HuH-7 (cell line): ENCODE results near the gene CMBL.
"Not testable (repeated sequence)": the region's sequence is repeated elsewhere in the genome, so short reads cannot be mapped to it uniquely, and the experiment has no call there.

Experiments used
- DNase-seq: peaks from one replicate; pipeline ENCODE4 v3.0.0; 2011; ENCODE audit warnings: low spot score

Gene CMBL

GRCh38 chr5:10285362-10285761, 22.3 kb downstream of the CMBL start:
- not testable (repeated sequence) for DNase-seq

GRCh38 chr5:10283927-10284635, 23.6 kb downstream of the CMBL start:
- DNase-seq, result peak; percentile 66

DNA sequence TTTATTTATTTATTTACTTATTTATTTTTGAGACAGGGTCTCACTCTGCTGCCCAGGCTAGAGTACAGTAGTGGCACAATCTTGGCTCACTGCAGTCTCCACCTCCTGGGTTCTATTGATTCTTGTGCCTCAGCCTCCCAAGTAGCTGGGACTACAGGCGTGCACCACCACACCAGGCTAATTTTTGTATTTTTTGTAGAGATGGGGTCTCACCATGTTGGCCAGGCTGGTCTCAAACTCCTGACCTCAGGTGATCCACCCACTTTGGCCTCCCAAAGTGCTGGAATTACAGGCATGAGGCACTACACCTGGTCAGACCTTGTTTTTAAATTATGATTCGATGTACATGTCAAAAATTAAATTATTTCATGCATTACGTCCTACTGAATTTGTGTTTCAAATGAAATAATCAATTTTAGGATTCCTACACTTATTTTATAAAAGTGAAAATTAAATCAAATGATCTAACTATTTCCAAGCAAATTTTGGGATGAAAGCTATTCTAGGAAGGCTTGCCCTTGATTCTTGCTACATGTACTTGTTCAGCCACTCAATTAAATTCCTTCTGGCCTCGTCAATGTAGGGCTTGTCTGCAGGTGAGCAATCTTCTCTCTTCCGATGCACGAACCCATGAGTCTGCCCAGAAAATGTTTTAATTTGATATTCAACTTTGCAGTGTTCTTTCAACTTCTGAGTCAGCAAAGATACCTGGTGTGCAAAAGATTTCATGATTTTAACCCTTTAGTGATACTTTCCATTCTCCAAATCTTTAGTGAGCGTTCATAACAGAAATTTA, 27.6 kb downstream of the CMBL start:
- DNase-seq, result no peak

- DNase-seq, result no peak
Observed at GRCh38 chr5:10279328-10279727, 28.4 kb downstream of the CMBL start.

- no peak for DNase-seq
Observed at GRCh38 chr5:10278658-10279279, 28.9 kb downstream of the CMBL start.

GRCh38 chr5:10277773-10278630, 29.7 kb downstream of the CMBL start:
- no peak for DNase-seq

GRCh38 chr5:10276691-10277090, 31.0 kb downstream of the CMBL start:
- no peak for DNase-seq

GRCh38 chr5:10275991-10276390, 31.7 kb downstream of the CMBL start:
- no peak for DNase-seq

DNA sequence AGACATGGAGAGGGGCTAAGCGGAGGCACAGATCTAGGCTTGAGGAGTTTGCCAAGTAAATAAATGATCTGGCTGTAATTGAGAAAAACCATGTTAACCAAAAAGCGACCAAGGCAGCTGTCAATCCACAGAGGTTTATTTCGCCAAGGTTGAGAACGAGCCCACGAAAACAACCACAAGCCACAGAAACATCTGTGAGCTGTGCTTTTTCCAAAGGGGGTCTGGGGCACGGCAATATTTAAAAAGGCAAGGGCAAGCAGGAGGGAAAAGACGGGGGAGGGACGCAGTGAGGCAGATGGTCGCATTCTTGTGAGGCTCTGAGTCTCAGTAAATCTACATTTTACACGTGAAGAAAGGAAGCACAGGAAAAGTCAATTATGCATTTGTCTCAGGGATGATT, 32.2 kb downstream of the CMBL start:
- no peak for DNase-seq

GRCh38 chr5:10272875-10273209, 34.9 kb downstream of the CMBL start:
- not testable (repeated sequence) for DNase-seq

DNA sequence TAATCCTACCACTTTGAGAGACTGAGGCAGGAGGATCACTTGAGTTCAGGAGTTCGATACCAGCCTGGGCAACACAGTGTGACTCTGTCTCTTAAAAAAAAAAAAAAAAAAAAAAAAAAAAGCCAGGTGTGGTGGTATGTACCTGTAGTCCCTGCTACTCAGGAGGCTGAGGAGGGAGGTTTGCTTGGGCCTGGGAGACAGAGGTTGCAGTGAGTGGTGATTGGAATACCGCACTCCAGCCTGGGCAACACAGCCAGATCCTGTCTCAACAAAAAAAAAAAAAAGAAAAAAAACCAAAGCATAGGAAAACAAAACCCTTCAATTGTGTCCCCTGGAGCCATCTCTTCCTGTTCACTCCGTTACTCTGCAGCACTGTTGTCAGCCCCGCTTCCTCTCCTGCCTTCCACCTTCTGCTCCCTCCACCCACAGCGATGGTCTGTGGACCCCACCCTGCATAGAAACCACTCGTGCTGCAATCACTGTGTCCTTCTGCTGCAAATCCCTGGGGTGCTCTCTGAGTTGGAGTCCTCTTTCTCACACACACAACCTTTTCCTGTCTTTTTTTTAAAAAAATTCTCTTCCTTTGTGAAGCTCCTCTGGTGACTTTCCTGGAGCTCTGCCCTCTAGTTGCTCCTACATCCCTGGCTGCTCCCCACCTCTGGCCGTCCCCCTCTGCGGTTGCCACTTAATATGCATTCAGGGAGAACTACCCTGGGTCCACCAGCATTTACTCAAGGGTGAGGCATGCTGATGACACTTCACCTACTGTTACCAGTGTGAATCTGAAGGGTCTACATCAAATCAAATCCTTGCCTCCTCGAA, 35.4 kb downstream of the CMBL start:
- DNase-seq, result no peak

DNA sequence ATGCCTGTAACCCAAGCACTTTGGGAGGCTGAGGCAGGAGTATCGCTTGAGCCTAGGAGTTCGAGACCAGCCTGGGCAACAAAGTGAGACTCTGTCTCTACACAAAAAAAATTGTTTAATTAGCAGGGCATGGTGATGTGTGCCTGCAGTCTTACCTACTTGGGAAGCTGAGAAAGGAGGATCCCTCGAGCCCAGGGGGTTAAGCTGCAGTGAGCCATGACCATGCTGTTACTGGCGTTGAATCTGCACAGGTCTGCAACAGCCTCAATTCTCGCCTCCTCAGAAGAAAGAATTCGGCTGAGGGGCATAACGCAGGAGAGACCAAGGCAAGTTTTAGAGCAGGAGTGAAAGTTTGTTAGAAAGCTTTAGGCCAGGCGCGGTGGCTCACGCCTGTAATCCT, 39.6 kb downstream of the CMBL start:
- DNase-seq, result no peak

DNA sequence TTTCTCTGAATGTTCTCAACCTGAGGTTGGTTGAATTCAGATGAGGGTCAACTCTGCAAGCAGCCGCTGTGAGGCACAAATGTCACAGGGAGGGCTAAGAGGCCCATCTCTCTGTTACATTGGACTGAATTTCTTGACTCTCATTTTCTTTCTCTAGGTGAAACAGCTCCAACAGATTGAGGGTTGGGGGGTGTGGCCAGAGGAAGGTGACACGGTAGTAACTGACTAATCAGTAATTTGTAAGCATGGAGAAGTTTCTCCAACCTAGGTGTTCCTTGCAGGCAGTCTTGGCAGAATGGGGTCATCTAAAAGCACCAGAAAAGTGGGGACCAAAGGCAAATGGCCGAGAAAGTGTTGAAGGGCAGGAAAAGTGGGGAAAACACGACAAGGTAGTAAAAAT, 40.9 kb downstream of the CMBL start:
- DNase-seq, result no peak

DNA sequence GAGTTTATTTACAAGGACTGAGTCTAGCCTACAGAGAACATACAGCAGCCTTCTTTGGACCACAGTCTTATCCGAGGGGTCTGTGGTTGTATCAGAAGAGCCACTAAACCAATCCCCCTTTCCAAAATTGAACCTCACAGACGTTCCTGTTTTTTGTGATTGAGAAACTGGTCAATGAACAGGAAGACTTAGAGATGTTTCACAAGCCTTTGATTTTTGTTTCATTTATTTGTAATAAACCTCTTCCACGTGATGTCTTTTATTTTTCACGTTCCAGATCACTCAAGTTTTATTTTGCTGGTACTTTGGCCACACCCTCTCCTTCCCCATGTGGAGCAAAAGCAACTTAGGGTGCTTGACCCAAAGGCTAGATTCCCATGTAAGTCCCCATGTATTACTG, 41.6 kb downstream of the CMBL start:
- DNase-seq, result no peak

DNA sequence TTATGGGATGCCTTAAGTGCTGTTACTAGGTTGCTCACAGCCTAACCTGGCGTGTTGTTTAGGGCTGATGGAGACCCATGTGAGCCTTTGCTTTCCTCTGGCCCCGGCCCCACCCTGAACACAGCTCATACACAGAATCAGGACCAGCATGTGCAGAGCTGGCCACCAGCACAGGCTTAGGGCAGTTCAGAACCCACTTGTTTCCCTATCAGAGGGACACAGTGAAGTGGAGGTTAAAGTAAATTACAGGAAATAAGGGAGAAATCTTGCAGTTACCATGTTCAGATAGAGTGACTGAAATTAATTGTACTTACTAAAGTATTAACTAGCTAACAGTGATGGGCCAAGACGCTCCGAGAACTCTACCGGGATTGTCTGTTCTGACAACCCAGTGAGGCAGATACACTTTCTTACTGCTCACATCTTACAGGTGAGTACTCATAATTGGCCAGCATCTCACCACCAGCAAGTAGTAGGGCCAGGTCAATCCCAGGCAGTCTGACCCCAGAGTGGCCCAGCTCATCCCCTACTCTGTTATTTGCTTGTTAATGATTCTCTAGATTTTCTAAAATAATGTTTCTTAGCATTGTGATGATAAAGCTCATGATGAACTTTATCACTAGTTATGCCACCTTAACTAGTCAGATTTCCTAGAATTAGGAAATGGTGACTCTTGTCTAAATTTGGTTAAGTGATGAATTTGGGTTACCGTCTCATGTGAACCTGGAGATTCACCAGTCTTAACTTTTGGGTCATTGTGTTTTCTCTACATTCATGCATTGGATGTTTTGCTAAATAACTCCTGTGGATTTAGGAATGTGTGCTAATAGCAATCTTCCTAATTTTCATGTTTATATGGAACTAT, 42.2 kb downstream of the CMBL start:
- DNase-seq, result no peak

- DNase-seq, result no peak
Observed at GRCh38 chr5:10264604-10265003, 43.1 kb downstream of the CMBL start.

DNA sequence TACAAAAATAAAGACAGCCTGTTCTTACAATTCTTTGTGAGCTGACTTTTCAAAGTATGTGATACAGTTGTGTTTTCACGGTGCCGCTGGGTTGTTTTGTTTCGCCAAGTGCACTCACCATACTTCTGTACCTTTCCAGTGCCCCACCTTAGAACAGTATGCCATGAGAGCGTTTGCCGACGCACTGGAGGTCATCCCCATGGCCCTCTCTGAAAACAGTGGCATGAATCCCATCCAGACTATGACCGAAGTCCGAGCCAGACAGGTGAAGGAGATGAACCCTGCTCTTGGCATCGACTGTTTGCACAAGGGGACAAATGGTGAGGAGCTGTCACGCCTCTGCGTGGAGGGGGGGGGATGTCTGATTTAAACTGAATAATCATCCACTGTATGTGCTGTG, 44.7 kb downstream of the CMBL start:
- DNase-seq, result no peak

DNA sequence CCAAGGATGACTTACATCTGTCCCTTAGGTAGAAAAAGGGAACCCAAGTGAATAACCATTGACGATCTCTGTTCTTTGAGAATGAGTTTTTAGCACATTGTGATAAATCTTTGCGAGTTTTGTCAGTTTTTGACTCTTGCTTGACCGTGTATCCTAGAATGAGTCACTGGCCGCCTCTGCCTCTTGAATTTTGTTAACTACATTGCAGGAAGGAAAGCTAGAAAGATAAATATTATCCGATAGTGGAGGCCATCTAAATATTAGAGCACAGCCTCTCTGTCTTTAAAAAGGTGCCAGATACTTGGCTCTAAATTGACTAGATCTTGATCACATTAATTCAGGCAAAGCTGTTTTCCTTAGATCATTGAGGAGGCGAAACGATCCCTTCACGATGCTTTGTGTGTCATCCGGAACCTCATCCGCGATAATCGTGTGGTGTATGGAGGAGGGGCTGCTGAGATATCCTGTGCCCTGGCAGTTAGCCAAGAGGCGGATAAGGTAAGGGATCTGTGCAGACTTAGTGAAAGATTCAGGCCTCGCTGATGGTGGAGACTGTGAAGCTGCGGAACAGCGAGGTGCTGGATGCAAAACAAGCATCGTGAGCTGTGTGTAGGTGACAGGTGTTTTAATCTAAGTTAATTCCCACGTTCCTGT, 45.5 kb downstream of the CMBL start:
- no peak for DNase-seq

- no peak for DNase-seq
Observed at GRCh38 chr5:10261065-10261464, 46.6 kb downstream of the CMBL start.

GRCh38 chr5:10259899-10260298, 47.8 kb downstream of the CMBL start:
- no peak for DNase-seq
